Hepatocyte (in vitro differentiated cells): ENCODE results near the gene TRMT13. TPM values are rescaled to one million over a fixed set of nuclear protein-coding genes. Genes with fewer than 3 reads are reported as not detected.

Source experiments
- polyA plus RNA-seq: library from polyadenylated mRNA; unstranded; fragments of >200 nt; fragmentation: Nextera tagmentation; extraction: Ambion mirVana; gene quantifications from 2 replicates; pipeline ENCODE4 v1.2.1, GENCODE V29; 2016
- small RNA-seq: library from RNA; depleted of rRNA; stranded (forward); fragments of <200 nt; gene quantifications from one replicate; pipeline ENCODE3, GENCODE V24; 2014
- total RNA-seq: library from RNA; depleted of rRNA; stranded (reverse); fragments of >200 nt; gene quantifications from 2 replicates; pipeline ENCODE4 v1.2.3, GENCODE V29; 2014

TRMT13 gene
- total and polyA plus RNA-seq, 2 experiments from 2014 or later: 8.9 to 18.8 TPM

Small RNA genes within 50 kb of the gene (small RNA-seq; reads per million reads assigned to genes)
- gene AC093019.1 (not detected), gene RPL23AP90 (not detected)

Other genes with a start within 250 kb of the TRMT13 start
- gene SLC35A3, start 163.2 kb upstream of the TRMT13 start, total RNA-seq: 39.7 and 56.1 TPM in 2 replicates
- gene SLC35A3, start 163.2 kb upstream of the TRMT13 start, polyA plus RNA-seq: 16.7 and 18.9 TPM in 2 replicates
- 4.5 and 7.5 TPM in 2 replicates for gene SASS6, start 233 bp upstream of the TRMT13 start, total RNA-seq
- 1.9 and 2.7 TPM in 2 replicates for gene SASS6, start 233 bp upstream of the TRMT13 start, polyA plus RNA-seq
- gene LRRC39, start 45.1 kb downstream of the TRMT13 start, total RNA-seq: 0.68 and 1.2 TPM in 2 replicates
- 0.88 and 1.1 TPM in 2 replicates for gene LRRC39, start 45.1 kb downstream of the TRMT13 start, polyA plus RNA-seq
- 10.5 and 11.8 TPM in 2 replicates for gene DBT, start 116.7 kb downstream of the TRMT13 start, total RNA-seq
- 6.5 and 9.2 TPM in 2 replicates for gene DBT, start 116.7 kb downstream of the TRMT13 start, polyA plus RNA-seq
- 38.9 and 41.7 TPM in 2 replicates for gene RTCA, start 133.1 kb downstream of the TRMT13 start, total RNA-seq
- 37.2 and 43.7 TPM in 2 replicates for gene RTCA, start 133.1 kb downstream of the TRMT13 start, polyA plus RNA-seq
- 14.5 and 16.5 TPM in 2 replicates for gene CDC14A, start 219.3 kb downstream of the TRMT13 start, total RNA-seq
- 5.8 and 7.3 TPM in 2 replicates for gene CDC14A, start 219.3 kb downstream of the TRMT13 start, polyA plus RNA-seq